GM23338 (cell line): ENCODE data around the gene ANKRD55.

Experiments used
- CTCF ChIP-seq, 2 experiments: fragments of 200-600 bp in 1 of 2; sonication (generic) in 1 of 2; conservative IDR thresholded peaks; 2 replicates each; pipeline versions ENCODE4 v1.5.1 to v1.6.1; 2016 to 2017; ENCODE audit warnings: antibody characterized with exemption in 2 of 2, low read depth in 2 of 2, mild to moderate bottlenecking in 2 of 2, moderate library complexity in 1 of 2
- ETS1 ChIP-seq: IDR thresholded peaks from 2 replicates; pipeline ENCODE4 v1.6.1; 2016; ENCODE audit warnings: antibody characterized with exemption
- EZH2 ChIP-seq: fragments of 200-600 bp; sonication (generic); IDR thresholded peaks from one replicate; pipeline ENCODE4 v1.8.0; 2017; ENCODE audit warnings: antibody characterized with exemption, mild to moderate bottlenecking, low read depth; ENCODE audit not compliant: unreplicated experiment
- POLR2AphosphoS5 ChIP-seq: IDR thresholded peaks from 2 replicates; pipeline ENCODE4 v1.6.1; 2016; ENCODE audit warnings: antibody characterized with exemption, low read depth
- REST ChIP-seq: IDR thresholded peaks from one replicate; pipeline ENCODE4 v1.6.1; 2018; ENCODE audit warnings: antibody characterized with exemption; ENCODE audit not compliant: unreplicated experiment

GRCh38 chr5:56247592-56247991, 14.5 kb upstream of the ANKRD55 start:
- TF ChIP-seq CTCF (conservative IDR thresholded peaks at IDR 0.05; ENCODE audit: low read depth in 2 of 2) (no peak), POLR2AphosphoS5 (no peak), REST (no peak), EZH2 (no peak), ETS1 (no peak)
